GM12801 (cell line): Measurements from ENCODE around the gene EXOSC7.

Source experiments
- TF ChIP-seq, protein P1 (sequence below): IDR thresholded peaks from one replicate; pipeline ENCODE4 v1.5.1; 2011; ENCODE audit warnings: control low read depth; ENCODE audit not compliant: insufficient read length; ENCODE audit errors: extremely low read depth

Gene EXOSC7

DNA sequence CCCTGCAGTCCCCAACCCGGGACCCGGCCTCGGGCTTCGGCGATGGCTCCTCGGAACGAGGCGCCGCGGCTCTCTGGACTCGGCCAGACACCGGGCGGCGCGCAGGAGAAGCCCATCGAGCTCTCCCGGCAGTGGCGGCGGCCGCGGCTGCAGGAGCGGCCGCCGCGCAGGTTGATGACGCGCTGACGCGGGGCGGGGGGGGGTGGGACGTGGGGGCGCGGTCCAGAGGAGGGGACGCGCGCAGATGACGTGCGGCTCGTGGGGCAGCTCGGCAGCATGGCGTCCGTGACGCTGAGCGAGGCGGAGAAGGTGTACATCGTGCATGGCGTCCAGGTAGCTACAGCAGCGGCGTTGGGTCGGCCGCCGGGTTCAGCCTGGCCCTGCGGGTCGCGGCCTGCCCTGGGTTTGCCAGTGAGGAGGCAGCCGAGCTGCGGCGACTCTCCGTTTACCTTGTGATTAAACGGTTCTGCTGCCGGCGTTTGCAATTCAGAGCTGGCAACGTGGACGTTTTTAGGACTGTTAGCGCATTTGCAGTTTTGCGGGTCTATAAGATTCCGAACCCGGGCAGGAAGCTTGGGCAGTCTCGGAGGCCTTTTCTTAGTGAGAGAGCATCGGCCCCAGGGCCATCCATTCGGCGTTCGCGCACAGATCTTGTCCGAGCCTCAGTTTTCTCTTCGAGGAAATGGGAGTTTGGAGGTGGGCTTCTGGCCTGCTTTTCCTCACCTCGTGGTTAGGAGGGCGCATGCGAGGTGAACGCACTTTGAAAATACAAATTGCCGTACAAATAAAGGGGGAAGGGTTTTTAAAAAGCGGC lies at the start of gene EXOSC7, which contains the start of gene ZDHHC3:
EXOSC7 (plus strand) TSS at position 243 of the 814 bp plus-strand sequence; CDS start at position 277, 34 bp downstream.
ZDHHC3 (minus strand) TSS at position 173 of the 814 bp plus-strand sequence. CDS start 16,738 bp downstream, outside the sequence.
- TF ChIP-seq, protein P1, sequence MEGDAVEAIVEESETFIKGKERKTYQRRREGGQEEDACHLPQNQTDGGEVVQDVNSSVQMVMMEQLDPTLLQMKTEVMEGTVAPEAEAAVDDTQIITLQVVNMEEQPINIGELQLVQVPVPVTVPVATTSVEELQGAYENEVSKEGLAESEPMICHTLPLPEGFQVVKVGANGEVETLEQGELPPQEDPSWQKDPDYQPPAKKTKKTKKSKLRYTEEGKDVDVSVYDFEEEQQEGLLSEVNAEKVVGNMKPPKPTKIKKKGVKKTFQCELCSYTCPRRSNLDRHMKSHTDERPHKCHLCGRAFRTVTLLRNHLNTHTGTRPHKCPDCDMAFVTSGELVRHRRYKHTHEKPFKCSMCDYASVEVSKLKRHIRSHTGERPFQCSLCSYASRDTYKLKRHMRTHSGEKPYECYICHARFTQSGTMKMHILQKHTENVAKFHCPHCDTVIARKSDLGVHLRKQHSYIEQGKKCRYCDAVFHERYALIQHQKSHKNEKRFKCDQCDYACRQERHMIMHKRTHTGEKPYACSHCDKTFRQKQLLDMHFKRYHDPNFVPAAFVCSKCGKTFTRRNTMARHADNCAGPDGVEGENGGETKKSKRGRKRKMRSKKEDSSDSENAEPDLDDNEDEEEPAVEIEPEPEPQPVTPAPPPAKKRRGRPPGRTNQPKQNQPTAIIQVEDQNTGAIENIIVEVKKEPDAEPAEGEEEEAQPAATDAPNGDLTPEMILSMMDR: no peak

DNA sequence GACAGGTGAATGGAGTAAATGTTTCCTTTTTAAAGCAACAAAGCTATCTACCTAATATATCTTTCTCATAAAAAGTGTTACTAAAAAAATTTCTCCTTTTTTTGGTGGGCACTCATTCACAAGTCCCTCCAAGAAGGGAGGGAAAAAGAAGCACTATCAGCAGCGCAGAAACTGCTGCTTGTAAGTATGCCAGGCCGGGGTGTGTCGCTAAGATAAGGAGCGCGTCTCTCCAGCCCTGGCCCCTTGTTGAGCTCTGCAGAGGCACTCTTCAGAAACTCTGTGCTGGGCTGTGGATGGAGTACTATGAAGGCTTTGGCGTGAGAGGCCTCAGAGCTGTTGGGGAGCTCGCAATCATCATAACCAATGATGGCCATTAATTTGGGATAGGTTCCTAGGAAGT lies 49.1 kb upstream of the EXOSC7 start:
- TF ChIP-seq, protein P1: no peak

DNA sequence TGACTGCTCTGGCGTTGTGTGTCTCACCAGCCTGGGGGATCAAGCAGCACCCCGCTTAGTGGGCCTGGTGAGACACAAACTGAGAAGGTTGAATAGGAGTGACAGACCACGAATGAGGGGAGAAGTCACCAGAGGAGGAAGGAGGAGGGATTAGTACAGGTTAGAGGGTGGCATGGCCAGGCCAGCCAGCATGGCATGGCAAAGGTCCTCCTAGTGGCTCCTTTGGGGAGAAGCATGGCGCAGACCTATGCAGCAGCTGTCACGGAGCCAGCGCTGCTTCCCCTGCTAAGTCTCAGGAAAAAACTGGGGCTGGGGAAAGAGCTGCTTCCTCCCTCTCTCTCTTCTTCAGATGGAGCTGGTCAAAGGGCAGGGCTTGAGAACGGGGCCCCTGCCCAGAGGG lies 48.7 kb upstream of the EXOSC7 start:
- TF ChIP-seq, protein P1: no peak

DNA sequence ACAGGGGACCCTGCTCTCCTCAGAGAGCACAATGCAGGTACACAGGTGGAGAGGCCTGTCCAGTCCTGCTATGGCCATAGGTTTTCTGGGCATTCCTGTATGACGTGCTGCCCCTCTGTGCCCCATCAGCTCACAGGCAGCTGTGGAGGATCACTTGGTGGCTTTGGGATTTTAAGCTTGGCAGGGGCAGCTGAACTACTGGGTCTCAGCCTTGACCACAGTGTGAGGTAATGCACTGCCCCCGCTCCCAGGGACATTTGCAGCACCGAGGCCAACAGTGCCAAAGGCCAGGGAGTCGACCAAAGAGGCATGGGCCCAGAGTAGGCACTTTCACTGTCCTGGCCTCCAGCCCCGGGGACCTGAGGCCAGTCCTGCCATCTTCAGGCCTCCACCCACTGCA lies 46.3 kb upstream of the EXOSC7 start:
- TF ChIP-seq, protein P1: no peak

DNA sequence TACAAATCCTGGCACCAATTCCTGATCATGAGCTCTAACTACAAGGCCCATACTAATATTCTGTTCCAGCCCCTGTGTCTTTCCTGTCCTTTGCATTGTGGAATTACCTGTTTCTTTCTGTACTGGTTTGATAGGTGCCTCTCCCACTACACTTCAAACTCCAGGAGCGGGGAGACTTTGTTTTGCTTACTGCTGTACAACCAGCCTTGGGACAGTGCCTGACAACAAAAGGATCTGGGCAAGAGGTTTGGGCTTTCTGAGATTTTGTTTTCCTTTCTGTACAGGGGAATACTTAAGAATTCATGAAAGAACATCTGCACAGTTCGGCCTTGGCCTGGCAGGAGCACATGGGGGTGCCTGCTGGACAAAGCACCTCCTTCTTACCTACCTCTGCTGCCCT lies 45.1 kb upstream of the EXOSC7 start:
- TF ChIP-seq, protein P1: no peak

DNA sequence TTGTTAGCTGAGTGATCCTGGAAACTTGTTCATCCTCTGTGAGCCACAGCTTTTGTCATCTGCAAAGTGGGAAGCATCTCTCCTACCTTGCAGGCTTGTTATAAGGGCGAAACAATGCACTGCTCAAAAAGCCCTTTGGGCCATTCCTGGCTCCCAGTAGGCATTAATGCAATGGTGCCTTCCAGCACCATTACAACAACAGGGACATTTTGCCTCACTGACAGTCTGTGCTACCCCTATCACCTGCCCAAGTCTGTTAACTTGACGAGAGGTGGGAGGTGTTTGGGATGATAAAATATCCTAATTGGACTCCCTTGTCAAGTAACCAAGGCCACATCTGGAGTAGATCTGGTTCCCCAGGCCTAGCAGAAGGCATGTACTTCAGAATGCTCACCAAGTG lies 44.3 kb upstream of the EXOSC7 start:
- TF ChIP-seq, protein P1: no peak

DNA sequence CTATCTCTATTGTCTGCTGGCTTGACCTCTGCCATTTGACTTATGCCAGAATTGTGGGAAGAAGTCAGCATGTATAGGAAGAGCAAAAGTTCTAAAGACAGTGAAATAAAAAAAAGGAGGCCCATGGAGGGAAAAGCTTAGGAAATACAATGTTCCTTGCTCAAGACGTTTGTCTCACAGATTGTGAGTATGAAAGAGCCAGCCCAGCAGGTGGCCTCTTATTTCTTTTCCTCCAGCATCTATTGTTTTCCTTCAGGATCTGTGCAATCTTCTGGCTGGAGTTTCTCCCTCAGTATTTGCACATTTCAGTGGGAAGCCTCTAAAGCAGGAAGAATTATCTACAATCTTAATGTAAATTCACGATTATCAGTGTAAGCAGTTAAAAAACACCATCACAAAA lies 43.8 kb upstream of the EXOSC7 start:
- TF ChIP-seq, protein P1: no peak
